Measurements from ENCODE around the gene TEPSIN. TPM values are rescaled to one million over a fixed set of nuclear protein-coding genes. Genes with fewer than 3 reads are reported as not detected.

The TEPSIN gene
- total RNA-seq, 4 donors from 2014 or later, result 19.5 to 31.6 (median 23.5) TPM

DNA sequence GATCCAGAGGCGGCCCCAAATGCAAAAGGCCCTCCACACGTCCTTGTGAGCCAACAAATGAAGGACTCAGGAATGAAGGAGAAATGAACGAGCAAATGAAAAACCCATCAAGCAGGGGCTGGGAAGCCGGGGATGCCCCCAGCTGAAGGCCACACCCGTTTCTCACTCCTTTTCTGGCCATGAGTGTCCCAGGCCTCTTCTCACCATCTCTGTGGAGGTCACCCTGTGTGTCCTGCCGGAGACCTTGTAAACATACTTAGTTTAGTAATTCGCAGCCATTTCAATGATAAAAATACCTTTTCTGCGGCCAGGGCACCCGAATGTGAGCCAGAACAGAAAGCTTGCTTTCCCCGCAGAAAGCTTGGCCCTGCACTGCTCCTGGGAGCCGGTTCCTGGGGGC is 51.7 kb downstream of the TEPSIN start:
- no peak overlapping the region for H3K27ac ChIP-seq (replicated peaks in 1 of 4)
- peaks cover 0 to 28% (median 0%) of the 10 kb centered on the region in 4 donors for H3K27me3 ChIP-seq
- H3K4me3 ChIP-seq, result no peak overlapping the region
- intact Hi-C loops (cut with DNase I), result no loop called here
- no peaks in the 10 kb centered on the region for H3K9me3 ChIP-seq
- 90% methylated on average over 11 of the region's 11 CpGs for WGBS
- DNase-seq (ENCODE audit: extremely low spot score), result no peak
- H3K36me3 ChIP-seq, result peaks cover 0 to 33% (median 20%) of the 10 kb centered on the region in 4 donors
- no peaks in the 10 kb centered on the region for H3K4me1 ChIP-seq
- TF ChIP-seq EP300 (IDR thresholded peaks at IDR 0.05) (no peak), POLR2AphosphoS5 (IDR thresholded peaks at IDR 0.05) (no peak), CTCF (IDR thresholded peaks at IDR 0.05) (no peak), POLR2A (IDR thresholded peaks at IDR 0.05; ENCODE audit: low read depth) (no peak)

- TF ChIP-seq POLR2AphosphoS5 (IDR thresholded peaks at IDR 0.05) (no peak), CTCF (IDR thresholded peaks at IDR 0.05) (no peak), POLR2A (IDR thresholded peaks at IDR 0.05; ENCODE audit: low read depth) (no peak), EP300 (IDR thresholded peaks at IDR 0.05) (no peak)
- Histone ChIP-seq H3K4me1 (no peaks in the 10 kb centered on the region), H3K27ac (replicated peaks in 1 of 4) (no peak overlapping the region), H3K4me3 (no peak overlapping the region), H3K9me3 (no peaks in the 10 kb centered on the region), H3K27me3 (peaks cover 0 to 37% (median 0%) of the 10 kb centered on the region in 4 donors), H3K36me3 (peaks cover 0 to 24% (median 13%) of the 10 kb centered on the region in 4 donors)
- DNase-seq (ENCODE audit: extremely low spot score), result no peak
- intact Hi-C loops (cut with DNase I), result no loop called here
- 75% methylated on average over 4 of the region's 7 CpGs for WGBS
Measured at GRCh38 chr17:81186203-81186602, 52.7 kb downstream of the TEPSIN start.

GRCh38 chr17:81184555-81184954 is 54.3 kb downstream of the TEPSIN start:
- Histone ChIP-seq H3K4me3 (no peak overlapping the region), H3K36me3 (peaks cover 0 to 8% (median 2%) of the 10 kb centered on the region in 4 donors), H3K27ac (replicated peaks in 1 of 4) (no peak overlapping the region), H3K4me1 (no peaks in the 10 kb centered on the region), H3K9me3 (no peaks in the 10 kb centered on the region), H3K27me3 (peaks cover 0 to 49% (median 0%) of the 10 kb centered on the region in 4 donors)
- intact Hi-C loops (cut with DNase I), result no loop called here
- TF ChIP-seq POLR2AphosphoS5 (IDR thresholded peaks at IDR 0.05) (no peak), CTCF (IDR thresholded peaks at IDR 0.05) (no peak), EP300 (IDR thresholded peaks at IDR 0.05) (no peak), POLR2A (IDR thresholded peaks at IDR 0.05; ENCODE audit: low read depth) (no peak)
- no peak for DNase-seq (ENCODE audit: extremely low spot score)
- WGBS, result 51% methylated on average over 11 of the region's 15 CpGs

DNA sequence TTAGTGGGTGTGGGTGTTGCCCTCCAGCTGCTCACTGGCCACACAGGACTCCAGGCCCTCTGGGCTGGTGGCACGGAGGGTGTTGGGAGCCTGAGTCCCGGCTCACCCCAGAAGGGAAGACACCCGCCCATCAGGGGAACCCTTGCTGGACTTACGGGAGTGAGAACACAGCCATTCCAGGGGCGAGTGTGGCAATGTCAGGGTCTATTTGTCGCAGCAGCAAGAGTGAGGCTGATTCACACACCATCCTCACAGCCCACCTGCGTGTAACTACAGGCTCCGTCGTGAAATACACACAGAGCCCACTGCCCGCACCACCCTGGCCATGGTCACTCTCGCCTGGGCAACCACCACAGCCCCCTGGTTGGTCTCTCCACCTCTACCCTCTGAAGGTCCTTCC is 55.0 kb downstream of the TEPSIN start:
- TF ChIP-seq POLR2A (IDR thresholded peaks at IDR 0.05; ENCODE audit: low read depth), result no peak
- TF ChIP-seq CTCF (IDR thresholded peaks at IDR 0.05), result no peak
- TF ChIP-seq POLR2AphosphoS5 (IDR thresholded peaks at IDR 0.05), result no peak
- TF ChIP-seq EP300 (IDR thresholded peaks at IDR 0.05), result no peak
- intact Hi-C loops (cut with DNase I), result no loop called here
- no peaks in the 10 kb centered on the region for H3K4me1 ChIP-seq
- H3K9me3 ChIP-seq, result no peaks in the 10 kb centered on the region
- WGBS, result 95% methylated on average over 11 of the region's 11 CpGs
- no peak for DNase-seq (ENCODE audit: extremely low spot score)
- no peak overlapping the region for H3K4me3 ChIP-seq
- peaks cover 0 to under 1% (median 0%) of the 10 kb centered on the region in 4 donors for H3K36me3 ChIP-seq
- H3K27ac ChIP-seq (replicated peaks in 1 of 4), result no peak overlapping the region
- H3K27me3 ChIP-seq, result peaks cover 0 to 49% (median 0%) of the 10 kb centered on the region in 4 donors

GRCh38 chr17:81183316-81183715 is 55.5 kb downstream of the TEPSIN start:
- H3K4me1 ChIP-seq, result no peaks in the 10 kb centered on the region
- H3K27ac ChIP-seq (replicated peaks in 1 of 4), result no peak overlapping the region
- intact Hi-C loops (cut with DNase I), result no loop called here
- H3K27me3 ChIP-seq, result peaks cover 0 to 49% (median 0%) of the 10 kb centered on the region in 4 donors
- WGBS, result 91% methylated on average over 6 of the region's 10 CpGs
- TF ChIP-seq EP300 (IDR thresholded peaks at IDR 0.05) (no peak), POLR2AphosphoS5 (IDR thresholded peaks at IDR 0.05) (no peak), POLR2A (IDR thresholded peaks at IDR 0.05; ENCODE audit: low read depth) (no peak), CTCF (IDR thresholded peaks at IDR 0.05) (no peak)
- no peaks in the 10 kb centered on the region for H3K9me3 ChIP-seq
- no peaks in the 10 kb centered on the region for H3K36me3 ChIP-seq
- no peak for DNase-seq (ENCODE audit: extremely low spot score)
- H3K4me3 ChIP-seq, result no peak overlapping the region

Data from esophagus muscularis mucosa (tissue), 4 donors.